Liver (tissue), 3 donors: Measurements from ENCODE around the gene KRTAP29-1.

Experiments
- GABPA ChIP-seq, 2 donors: IDR thresholded peaks in 1 of 2; conservative IDR thresholded peaks in 1 of 2; 2 replicates each; pipeline ENCODE4 v1.6.1; 2016; ENCODE audit warnings: antibody characterized with exemption in 2 of 2, mild to moderate bottlenecking in 1 of 2, moderate library complexity in 1 of 2
- TF ChIP-seq, protein P1 (sequence below): fragments of 150-350 bp; IDR thresholded peaks from 2 replicates; pipeline ENCODE4 v1.5.1; 2017; ENCODE audit warnings: improper control_type of control experiment, low read depth, low read length; ENCODE audit not compliant: missing input control
- donor health status: healthy.
- donor health status: healthy.

DNA sequence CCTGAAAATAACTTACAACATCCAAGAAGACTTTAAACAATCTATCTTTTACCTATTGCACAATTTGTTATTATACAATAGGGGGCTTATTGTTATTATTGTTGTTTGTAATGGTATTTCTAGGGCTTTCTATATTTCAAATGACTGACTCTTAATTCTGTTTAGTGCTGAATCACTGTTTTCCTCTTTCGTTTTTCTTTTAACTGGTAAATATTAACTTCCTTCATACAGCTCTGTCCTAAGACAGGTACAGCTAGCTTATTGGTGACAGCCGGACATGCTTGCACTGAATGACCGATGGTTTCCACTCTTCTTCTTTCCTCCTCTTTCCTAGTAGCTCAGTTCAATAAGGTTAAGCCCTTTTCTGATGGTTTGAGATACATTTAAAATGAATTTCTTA is 15.6 kb downstream of the KRTAP29-1 start:
- no peak for TF ChIP-seq GABPA (IDR thresholded peaks at IDR 0.05 in 1 of 2, conservative IDR thresholded peaks at IDR 0.05 in 1 of 2)
- TF ChIP-seq, protein P1, sequence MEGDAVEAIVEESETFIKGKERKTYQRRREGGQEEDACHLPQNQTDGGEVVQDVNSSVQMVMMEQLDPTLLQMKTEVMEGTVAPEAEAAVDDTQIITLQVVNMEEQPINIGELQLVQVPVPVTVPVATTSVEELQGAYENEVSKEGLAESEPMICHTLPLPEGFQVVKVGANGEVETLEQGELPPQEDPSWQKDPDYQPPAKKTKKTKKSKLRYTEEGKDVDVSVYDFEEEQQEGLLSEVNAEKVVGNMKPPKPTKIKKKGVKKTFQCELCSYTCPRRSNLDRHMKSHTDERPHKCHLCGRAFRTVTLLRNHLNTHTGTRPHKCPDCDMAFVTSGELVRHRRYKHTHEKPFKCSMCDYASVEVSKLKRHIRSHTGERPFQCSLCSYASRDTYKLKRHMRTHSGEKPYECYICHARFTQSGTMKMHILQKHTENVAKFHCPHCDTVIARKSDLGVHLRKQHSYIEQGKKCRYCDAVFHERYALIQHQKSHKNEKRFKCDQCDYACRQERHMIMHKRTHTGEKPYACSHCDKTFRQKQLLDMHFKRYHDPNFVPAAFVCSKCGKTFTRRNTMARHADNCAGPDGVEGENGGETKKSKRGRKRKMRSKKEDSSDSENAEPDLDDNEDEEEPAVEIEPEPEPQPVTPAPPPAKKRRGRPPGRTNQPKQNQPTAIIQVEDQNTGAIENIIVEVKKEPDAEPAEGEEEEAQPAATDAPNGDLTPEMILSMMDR = no peak
